GM12878 (cell line): ENCODE measurements around the gene BMPR1B. TPM values are rescaled to one million over a fixed set of nuclear protein-coding genes. Genes with fewer than 3 reads are reported as not detected.
"Not testable (repeated sequence)": the region's sequence is repeated elsewhere in the genome, so short reads cannot be mapped to it uniquely, and the experiment has no call there.

Source experiments
- ATAC-seq: fragments of 200-7000 bp; cut with Tn5 transposase; 3 replicates; pipeline ENCODE4 v1.9.1; 2020; ENCODE audit warnings: mild to moderate bottlenecking, moderate library complexity
- BruUV-seq: library from RNA; stranded (reverse); fragments of 400-500 nt; replicated peaks from 2 replicates; lab custom pipeline; 2021; lab: Mats Ljungman, UMichigan
- CTCF ChIA-PET: fragments of 300-600 bp; sonication (Branson Sonifier 250); formaldehyde crosslinking; extraction: SDS; loops from one replicate; lab custom pipeline; 2021; ENCODE audit warnings: inconsistent platforms; lab: Yijun Ruan, JAX
- POLR2A ChIA-PET: fragments of 350-600 bp; formaldehyde crosslinking; extraction: SDS; loops from one replicate; lab custom pipeline; 2021; ENCODE audit warnings: inconsistent platforms; lab: Charles Lee
- RAD21 ChIA-PET: fragments of 300-600 bp; sonication (Branson Sonifier 250); formaldehyde crosslinking; loops from one replicate; lab custom pipeline; 2023; ENCODE audit warnings: antibody characterized with exemption; ENCODE audit not compliant: unreplicated experiment; lab: Charles Lee
- SMC1A ChIA-PET: fragments of 300-600 bp; sonication (Branson Sonifier 250); formaldehyde crosslinking; loops from one replicate; lab custom pipeline; 2023; ENCODE audit not compliant: unreplicated experiment, uncharacterized antibody; lab: Charles Lee
- DNase-seq: peaks from one replicate; pipeline ENCODE4 v3.0.0-alpha.2; 2011; ENCODE audit warnings: low read depth, low spot score
- FAIRE-seq: peaks from 3 replicates; lab custom pipeline; 2011; peaks lifted over from hg19 to GRCh38; lab: Jason Lieb, UNC
- H2AFZ ChIP-seq: 2 replicates; pipeline ENCODE4 v1.6.0; 2011; ENCODE audit warnings: low read depth, low read length, control low read depth; ENCODE audit not compliant: control insufficient read depth
- H3K27ac ChIP-seq: 2 replicates; pipeline ENCODE4 v1.5.1; 2011; ENCODE audit warnings: control low read depth; ENCODE audit not compliant: control insufficient read depth, insufficient read depth
- H3K27me3 ChIP-seq, 2 experiments: replicated peaks in 1 of 2; 2 replicates each; pipeline versions ENCODE4 v1.6.0 to v1.6.1; 2011; ENCODE audit warnings: low read length in 1 of 2; ENCODE audit not compliant: control insufficient read depth in 2 of 2, insufficient read depth in 2 of 2
- H3K36me3 ChIP-seq, 2 experiments: 2 replicates each; pipeline ENCODE4 v1.5.1; 2011; ENCODE audit warnings: low read length in 1 of 2; ENCODE audit not compliant: control insufficient read depth in 2 of 2, insufficient read depth in 2 of 2
- H3K4me1 ChIP-seq: 2 replicates; pipeline ENCODE4 v1.6.1; 2011; ENCODE audit warnings: mild to moderate bottlenecking, low read length, moderate library complexity, mixed read lengths; ENCODE audit not compliant: control insufficient read depth, insufficient read depth
- H3K4me2 ChIP-seq: 2 replicates; pipeline ENCODE4 v1.6.0; 2011; ENCODE audit warnings: control low read depth; ENCODE audit not compliant: control insufficient read depth, insufficient read depth
- H3K4me3 ChIP-seq: fragments of 200-600 bp; sonication (generic); 2 replicates; pipeline ENCODE4 v1.5.1; 2016
- H3K79me2 ChIP-seq: 2 replicates; pipeline ENCODE4 v1.6.0; 2011; ENCODE audit warnings: low read length; ENCODE audit not compliant: control insufficient read depth, insufficient read depth
- H3K9ac ChIP-seq: 2 replicates; pipeline ENCODE4 v1.8.0; 2011; ENCODE audit warnings: low read length, control low read depth, mixed read lengths; ENCODE audit not compliant: control insufficient read depth, insufficient read depth
- H3K9me3 ChIP-seq: replicated peaks from 3 replicates; pipeline ENCODE4 v1.5.1; 2011; ENCODE audit warnings: mild to moderate bottlenecking, low read length; ENCODE audit not compliant: control insufficient read depth, insufficient read depth
- H4K20me1 ChIP-seq: 2 replicates; pipeline ENCODE4 v1.6.0; 2011; ENCODE audit not compliant: control insufficient read depth, insufficient read depth
- ATF2 ChIP-seq: IDR thresholded peaks from 2 replicates; pipeline ENCODE4 v1.6.1; 2012; ENCODE audit warnings: low read length, inconsistent platforms
- ATF7 ChIP-seq: fragments of 450-650 bp; IDR thresholded peaks from 2 replicates; pipeline ENCODE4 v1.6.1; 2016; ENCODE audit warnings: low read depth, mild to moderate bottlenecking
- CHD2 ChIP-seq: IDR thresholded peaks from 2 replicates; pipeline ENCODE4 v1.6.1; 2011; ENCODE audit warnings: low read depth, low read length, improper control_type of control experiment, borderline replicate concordance
- NFIC ChIP-seq: IDR thresholded peaks from 2 replicates; pipeline ENCODE4 v1.6.1; 2012; ENCODE audit warnings: low read depth, mild to moderate bottlenecking, inconsistent platforms, low read length, moderate library complexity
- SMAD5 ChIP-seq: IDR thresholded peaks from 2 replicates; pipeline ENCODE4 v1.6.1; 2016; ENCODE audit warnings: antibody characterized with exemption, low read depth
- SREBF1 ChIP-seq: IDR thresholded peaks from 2 replicates; pipeline ENCODE4 v1.6.1; 2012; ENCODE audit warnings: mild to moderate bottlenecking, low read length
- WGBS: methylation state at CpG from one replicate; pipeline ENCODE4 v1.1.6; 2016; ENCODE audit warnings: low lambda C conversion rate; ENCODE audit not compliant: insufficient replicate concordance, insufficient coverage; ENCODE audit errors: missing lambda C conversion rate; 5-methylcytosine and 5-hydroxymethylcytosine counted together
- in situ Hi-C: fragments of 300-500 bp; cut with MboI; formaldehyde crosslinking; loops from 9 replicates; pipeline ENCODE4 v1.14.3; 2018; ENCODE audit warnings: mixed read lengths
- intact Hi-C: fragments of 100-400 bp; cut with micrococcal nuclease; formaldehyde crosslinking; loops from one replicate; pipeline ENCODE4 v1.14.2; 2022; ENCODE audit not compliant: unreplicated experiment
- polyA plus RNA-seq, 11 experiments: library from polyadenylated mRNA; depleted of rRNA in 4 of 11; unstranded in 6 of 11; stranded (reverse) in 5 of 11; fragments of >200 nt; fragmentation: Nextera tagmentation in 4 of 11; fragmentation: Illumina TruSeq in 1 of 11; extraction: Ambion mirVana in 4 of 11; extraction: Trizol in 1 of 11; gene quantifications; 1 replicate in 1 of 11; 2 replicates in 10 of 11; pipeline versions ENCODE4 v1.2.1 to v1.2.3, GENCODE V29; 2011 to 2016; ENCODE audit warnings: inconsistent platforms in 2 of 11, missing spikeins in 2 of 11, low read depth in 1 of 11
- total RNA-seq, 4 experiments: library from RNA; depleted of rRNA in 3 of 4; stranded (reverse); fragments of >200 nt in 3 of 4; fragmentation: Illumina TruSeq in 1 of 4; extraction: Trizol in 1 of 4; gene quantifications; 2 replicates each; pipeline versions ENCODE4 v1.2.1 to v1.2.3, GENCODE V29; 2013 to 2021
- TF ChIP-seq, protein P1 (sequence below): IDR thresholded peaks from 2 replicates; pipeline ENCODE4 v1.6.1; 2011; ENCODE audit warnings: low read depth, low read length, improper control_type of control experiment, borderline replicate concordance
- TF ChIP-seq, protein P2 (sequence below): fragments of 450-650 bp; IDR thresholded peaks from 2 replicates; pipeline ENCODE4 v1.6.1; 2017; ENCODE audit warnings: mild to moderate bottlenecking, moderate library complexity
- TF ChIP-seq, protein P3 (sequence below): IDR thresholded peaks from 2 replicates; pipeline ENCODE4 v1.6.1; 2011; ENCODE audit warnings: borderline replicate concordance, low read depth, mild to moderate bottlenecking, moderate library complexity, low read length; ENCODE audit not compliant: insufficient read depth, poor library complexity, severe bottlenecking

Gene BMPR1B
- total and polyA plus RNA-seq, 10 of the 15 experiments (the other 5 are each of a cell fraction or from before 2014, with no cell fraction given), result not detected

- H4K20me1 ChIP-seq, H3K9ac ChIP-seq, H3K4me2 ChIP-seq, H3K4me3 ChIP-seq, RAD21 ChIA-PET, ATAC-seq, in situ Hi-C loops, FAIRE-seq, H3K27ac ChIP-seq, CTCF ChIA-PET, H3K9me3 ChIP-seq, H3K36me3 ChIP-seq, H2AFZ ChIP-seq, POLR2A ChIA-PET, DNase-seq, H3K27me3 ChIP-seq, BruUV-seq, H3K4me1 ChIP-seq, intact Hi-C loops, H3K79me2 ChIP-seq: not testable (repeated sequence)
- SMC1A ChIA-PET, result interaction anchor here (1.0 kb wide), 1 partner anchor 9 kb away, joined by 4 read pairs; no protein-coding TSS in a partner anchor
- 38% methylated on average over 14 of the region's 14 CpGs for WGBS
These were observed 381.7 kb downstream of the BMPR1B start for GRCh38 chr4:95139424-95139823.

- POLR2A ChIA-PET, result no interaction called here
- no peak for ATAC-seq
- no peak for DNase-seq
- FAIRE-seq, result no peak
- TF ChIP-seq SMAD5, result no peak
- TF ChIP-seq, protein P1, sequence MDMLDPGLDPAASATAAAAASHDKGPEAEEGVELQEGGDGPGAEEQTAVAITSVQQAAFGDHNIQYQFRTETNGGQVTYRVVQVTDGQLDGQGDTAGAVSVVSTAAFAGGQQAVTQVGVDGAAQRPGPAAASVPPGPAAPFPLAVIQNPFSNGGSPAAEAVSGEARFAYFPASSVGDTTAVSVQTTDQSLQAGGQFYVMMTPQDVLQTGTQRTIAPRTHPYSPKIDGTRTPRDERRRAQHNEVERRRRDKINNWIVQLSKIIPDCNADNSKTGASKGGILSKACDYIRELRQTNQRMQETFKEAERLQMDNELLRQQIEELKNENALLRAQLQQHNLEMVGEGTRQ, result no peak
- TF ChIP-seq CHD2, result no peak
- TF ChIP-seq, protein P2, sequence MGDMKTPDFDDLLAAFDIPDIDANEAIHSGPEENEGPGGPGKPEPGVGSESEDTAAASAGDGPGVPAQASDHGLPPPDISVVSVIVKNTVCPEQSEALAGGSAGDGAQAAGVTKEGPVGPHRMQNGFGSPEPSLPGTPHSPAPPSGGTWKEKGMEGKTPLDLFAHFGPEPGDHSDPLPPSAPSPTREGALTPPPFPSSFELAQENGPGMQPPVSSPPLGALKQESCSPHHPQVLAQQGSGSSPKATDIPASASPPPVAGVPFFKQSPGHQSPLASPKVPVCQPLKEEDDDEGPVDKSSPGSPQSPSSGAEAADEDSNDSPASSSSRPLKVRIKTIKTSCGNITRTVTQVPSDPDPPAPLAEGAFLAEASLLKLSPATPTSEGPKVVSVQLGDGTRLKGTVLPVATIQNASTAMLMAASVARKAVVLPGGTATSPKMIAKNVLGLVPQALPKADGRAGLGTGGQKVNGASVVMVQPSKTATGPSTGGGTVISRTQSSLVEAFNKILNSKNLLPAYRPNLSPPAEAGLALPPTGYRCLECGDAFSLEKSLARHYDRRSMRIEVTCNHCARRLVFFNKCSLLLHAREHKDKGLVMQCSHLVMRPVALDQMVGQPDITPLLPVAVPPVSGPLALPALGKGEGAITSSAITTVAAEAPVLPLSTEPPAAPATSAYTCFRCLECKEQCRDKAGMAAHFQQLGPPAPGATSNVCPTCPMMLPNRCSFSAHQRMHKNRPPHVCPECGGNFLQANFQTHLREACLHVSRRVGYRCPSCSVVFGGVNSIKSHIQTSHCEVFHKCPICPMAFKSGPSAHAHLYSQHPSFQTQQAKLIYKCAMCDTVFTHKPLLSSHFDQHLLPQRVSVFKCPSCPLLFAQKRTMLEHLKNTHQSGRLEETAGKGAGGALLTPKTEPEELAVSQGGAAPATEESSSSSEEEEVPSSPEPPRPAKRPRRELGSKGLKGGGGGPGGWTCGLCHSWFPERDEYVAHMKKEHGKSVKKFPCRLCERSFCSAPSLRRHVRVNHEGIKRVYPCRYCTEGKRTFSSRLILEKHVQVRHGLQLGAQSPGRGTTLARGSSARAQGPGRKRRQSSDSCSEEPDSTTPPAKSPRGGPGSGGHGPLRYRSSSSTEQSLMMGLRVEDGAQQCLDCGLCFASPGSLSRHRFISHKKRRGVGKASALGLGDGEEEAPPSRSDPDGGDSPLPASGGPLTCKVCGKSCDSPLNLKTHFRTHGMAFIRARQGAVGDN, result no peak
- no peak for TF ChIP-seq NFIC
- TF ChIP-seq ATF7, result no peak
- TF ChIP-seq ATF2, result no peak
- TF ChIP-seq SREBF1, result no peak
- TF ChIP-seq, protein P3, sequence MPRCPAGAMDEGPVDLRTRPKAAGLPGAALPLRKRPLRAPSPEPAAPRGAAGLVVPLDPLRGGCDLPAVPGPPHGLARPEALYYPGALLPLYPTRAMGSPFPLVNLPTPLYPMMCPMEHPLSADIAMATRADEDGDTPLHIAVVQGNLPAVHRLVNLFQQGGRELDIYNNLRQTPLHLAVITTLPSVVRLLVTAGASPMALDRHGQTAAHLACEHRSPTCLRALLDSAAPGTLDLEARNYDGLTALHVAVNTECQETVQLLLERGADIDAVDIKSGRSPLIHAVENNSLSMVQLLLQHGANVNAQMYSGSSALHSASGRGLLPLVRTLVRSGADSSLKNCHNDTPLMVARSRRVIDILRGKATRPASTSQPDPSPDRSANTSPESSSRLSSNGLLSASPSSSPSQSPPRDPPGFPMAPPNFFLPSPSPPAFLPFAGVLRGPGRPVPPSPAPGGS, result no peak
- Histone ChIP-seq H3K4me1 (no peaks in the 10 kb centered on the region), H3K27ac (no peak overlapping the region), H2AFZ (no peak overlapping the region), H3K27me3 (no peaks in the 10 kb centered on the region), H3K79me2 (no peaks in the 10 kb centered on the region), H3K9me3 (no peaks in the 10 kb centered on the region), H3K4me2 (no peak overlapping the region), H3K36me3 (no peaks in the 10 kb centered on the region), H3K4me3 (no peak overlapping the region), H4K20me1 (no peaks in the 10 kb centered on the region), H3K9ac (no peak overlapping the region)
- WGBS, result 35% methylated on average over 5 of the region's 5 CpGs
- BruUV-seq, result no TSS peak
- in situ Hi-C loops, result no loop called here
- RAD21 ChIA-PET, result no interaction called here
- CTCF ChIA-PET, result interaction anchor here (0.7 kb wide), 1 partner anchor 388 kb away, joined by 3 read pairs; no protein-coding TSS in a partner anchor
- intact Hi-C loops, result no loop called here
- SMC1A ChIA-PET, result no interaction called here
These were observed 383.6 kb downstream of the BMPR1B start for GRCh38 chr4:95141361-95141760.
